Mucosa of descending colon (tissue), 3 donors: ENCODE measurements around the gene NUDT16L1. TPM values are rescaled to one million over a fixed set of nuclear protein-coding genes. Genes with fewer than 3 reads are reported as not detected.

ENCODE experiments used
- ATAC-seq: fragments of 200-7000 bp; cut with Tn5 transposase; one replicate; pipeline ENCODE4 v1.9.1; 2020; ENCODE audit warnings: mild to moderate bottlenecking, moderate library complexity
- DNase-seq, 3 donors: peaks; one replicate each; pipeline ENCODE4 v3.0.0-alpha.2; 2020
- H3K36me3 ChIP-seq: fragments of 200-600 bp; one replicate; pipeline ENCODE4 v1.8.0; 2021; ENCODE audit warnings: low read depth, mild to moderate bottlenecking
- H3K4me1 ChIP-seq: fragments of 200-600 bp; one replicate; pipeline ENCODE4 v1.8.0; 2021; ENCODE audit warnings: low read depth, mild to moderate bottlenecking
- H3K4me3 ChIP-seq: fragments of 200-600 bp; one replicate; pipeline ENCODE4 v1.8.0; 2021; ENCODE audit warnings: mild to moderate bottlenecking
- H3K9me3 ChIP-seq: fragments of 200-600 bp; one replicate; pipeline ENCODE4 v1.8.0; 2021; ENCODE audit warnings: mild to moderate bottlenecking
- intact Hi-C, 2 donors: fragments of 100-400 bp; cut with DNase I in 1 of 2; cut with micrococcal nuclease in 1 of 2; formaldehyde crosslinking; loops; one replicate each; pipeline versions ENCODE4 v1.11.0 to v1.11.1; 2022; cut with DNase I, micrococcal nuclease
- total RNA-seq, 3 donors: library from RNA; stranded (reverse); fragmentation: NEBNext Ultra II Directional in 2 of 3; extraction: Animal tissue kit (Norgen Biotek cat#: 25700) in 2 of 3; gene quantifications; one replicate each; pipeline versions ENCODE4 v1.2.1 to v1.2.4, GENCODE V29; 2021 to 2023
- TF ChIP-seq, protein P1 (sequence below): fragments of 200-600 bp; IDR thresholded peaks from one replicate; pipeline ENCODE4 v1.8.0; 2022; ENCODE audit warnings: antibody characterized with exemption, mild to moderate bottlenecking
- donor health status: DM: no; HTN: no; CAD: no; lungs with moderate emphysema.
- donor health status: DM: no; HTN: no; CAD: no.
- donor health status: DM: no; HTN: yes; CAD: no.

NUDT16L1 gene
- total RNA-seq, 3 donors from 2014 or later, result 28.3 to 47.8 (median 40.4) TPM

DNA sequence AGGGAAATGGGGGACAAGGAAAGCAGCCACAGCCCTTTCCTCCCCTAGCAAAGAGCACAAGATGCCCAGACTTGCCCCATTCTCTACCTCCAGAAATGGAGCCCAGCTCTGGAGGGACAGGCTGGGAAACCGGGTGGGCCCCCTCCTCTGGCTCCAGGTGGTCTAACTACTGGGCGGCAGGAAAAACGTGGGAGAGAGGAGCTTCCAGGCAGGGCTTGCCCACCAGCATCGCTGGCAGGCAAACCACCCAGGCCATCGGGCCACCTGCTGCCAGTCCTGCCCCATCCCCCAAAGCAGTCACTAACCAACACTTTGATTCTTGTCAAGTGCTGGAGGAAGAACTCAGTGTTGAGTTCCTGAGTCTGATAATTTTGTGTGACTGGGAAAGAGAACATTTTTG, 25.1 kb downstream of the NUDT16L1 start:
- Histone ChIP-seq H3K4me1 (no peaks in the 10 kb centered on the region), H3K36me3 (no peaks in the 10 kb centered on the region), H3K4me3 (no peak overlapping the region), H3K9me3 (no peaks in the 10 kb centered on the region)
- TF ChIP-seq, protein P1, sequence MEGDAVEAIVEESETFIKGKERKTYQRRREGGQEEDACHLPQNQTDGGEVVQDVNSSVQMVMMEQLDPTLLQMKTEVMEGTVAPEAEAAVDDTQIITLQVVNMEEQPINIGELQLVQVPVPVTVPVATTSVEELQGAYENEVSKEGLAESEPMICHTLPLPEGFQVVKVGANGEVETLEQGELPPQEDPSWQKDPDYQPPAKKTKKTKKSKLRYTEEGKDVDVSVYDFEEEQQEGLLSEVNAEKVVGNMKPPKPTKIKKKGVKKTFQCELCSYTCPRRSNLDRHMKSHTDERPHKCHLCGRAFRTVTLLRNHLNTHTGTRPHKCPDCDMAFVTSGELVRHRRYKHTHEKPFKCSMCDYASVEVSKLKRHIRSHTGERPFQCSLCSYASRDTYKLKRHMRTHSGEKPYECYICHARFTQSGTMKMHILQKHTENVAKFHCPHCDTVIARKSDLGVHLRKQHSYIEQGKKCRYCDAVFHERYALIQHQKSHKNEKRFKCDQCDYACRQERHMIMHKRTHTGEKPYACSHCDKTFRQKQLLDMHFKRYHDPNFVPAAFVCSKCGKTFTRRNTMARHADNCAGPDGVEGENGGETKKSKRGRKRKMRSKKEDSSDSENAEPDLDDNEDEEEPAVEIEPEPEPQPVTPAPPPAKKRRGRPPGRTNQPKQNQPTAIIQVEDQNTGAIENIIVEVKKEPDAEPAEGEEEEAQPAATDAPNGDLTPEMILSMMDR, result no peak
- intact Hi-C loops, result no loop called here
- DNase-seq, result peak in 1 of 3 donors; percentile 3
- no peak for ATAC-seq

DNA sequence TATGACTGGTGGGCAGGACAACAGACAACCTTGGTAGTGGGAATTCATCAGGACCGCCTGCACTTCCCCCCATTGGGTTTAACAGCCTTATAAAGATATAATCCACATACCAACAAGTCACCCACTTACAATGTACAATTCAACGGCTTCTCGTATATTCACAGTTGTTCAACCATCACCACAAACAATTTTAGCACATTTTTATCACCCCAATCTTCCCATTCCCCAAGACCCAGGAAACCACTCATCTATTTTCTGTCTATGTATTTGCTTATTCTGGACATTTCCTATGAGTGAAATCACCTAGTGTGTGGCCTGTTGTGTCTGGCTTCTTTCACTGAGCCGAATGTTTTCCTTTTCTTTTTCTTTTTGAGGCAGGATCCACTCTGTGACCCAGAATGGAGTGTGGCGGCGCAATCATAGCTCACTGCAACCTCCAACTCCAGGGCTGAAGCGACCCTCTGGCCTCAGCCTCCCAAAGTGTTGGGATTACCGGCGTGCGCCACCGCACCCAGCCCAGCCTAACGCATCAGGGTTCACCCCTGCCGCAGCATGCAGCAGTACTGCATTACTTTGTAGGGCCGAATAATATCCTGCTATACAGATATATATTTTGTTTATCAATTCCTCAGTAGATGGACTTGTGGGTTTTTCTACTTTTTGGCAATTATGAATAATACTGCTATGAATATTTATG, 29.9 kb downstream of the NUDT16L1 start:
- Histone ChIP-seq H3K9me3 (no peaks in the 10 kb centered on the region), H3K4me3 (no peak overlapping the region), H3K36me3 (no peaks in the 10 kb centered on the region), H3K4me1 (no peaks in the 10 kb centered on the region)
- DNase-seq (peak in 1 of 3 donors; percentile 22), ATAC-seq (no peak)
- TF ChIP-seq, protein P1, result no peak
- intact Hi-C loops, result no loop called here

DNA sequence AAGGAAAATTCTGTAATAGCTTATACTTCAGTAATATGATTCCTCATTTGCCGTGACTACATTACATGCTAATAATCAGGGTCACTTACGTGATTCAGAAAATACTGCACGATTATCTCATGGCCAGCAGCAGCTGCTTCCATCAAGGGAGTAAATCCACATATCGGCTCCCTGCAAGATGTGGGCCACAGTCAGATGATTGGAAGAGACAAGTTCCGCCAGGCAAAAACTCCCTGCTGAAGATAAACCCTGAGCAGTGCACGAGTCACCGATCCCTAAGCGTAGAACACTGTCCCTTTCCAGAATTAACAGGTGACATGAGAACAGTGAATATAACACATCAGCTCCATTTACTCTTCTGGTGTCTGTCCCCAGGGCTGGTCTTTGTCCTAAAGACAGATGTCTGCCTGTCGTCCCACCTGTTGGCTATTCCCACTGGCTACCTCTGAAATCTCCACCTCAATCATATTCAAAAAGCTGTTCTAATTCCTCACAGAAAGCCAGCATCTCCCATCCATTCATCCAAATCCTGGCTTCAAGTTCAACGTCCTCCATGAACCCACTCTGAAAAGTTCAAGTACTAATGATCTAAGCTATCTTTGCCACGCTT, 31.4 kb downstream of the NUDT16L1 start:
- Histone ChIP-seq H3K9me3 (no peaks in the 10 kb centered on the region), H3K4me1 (no peaks in the 10 kb centered on the region), H3K4me3 (no peak overlapping the region), H3K36me3 (no peaks in the 10 kb centered on the region)
- intact Hi-C loops, result no loop called here
- DNase-seq (peak in 1 of 3 donors; percentile 8), ATAC-seq (no peak)
- TF ChIP-seq, protein P1, result no peak

DNA sequence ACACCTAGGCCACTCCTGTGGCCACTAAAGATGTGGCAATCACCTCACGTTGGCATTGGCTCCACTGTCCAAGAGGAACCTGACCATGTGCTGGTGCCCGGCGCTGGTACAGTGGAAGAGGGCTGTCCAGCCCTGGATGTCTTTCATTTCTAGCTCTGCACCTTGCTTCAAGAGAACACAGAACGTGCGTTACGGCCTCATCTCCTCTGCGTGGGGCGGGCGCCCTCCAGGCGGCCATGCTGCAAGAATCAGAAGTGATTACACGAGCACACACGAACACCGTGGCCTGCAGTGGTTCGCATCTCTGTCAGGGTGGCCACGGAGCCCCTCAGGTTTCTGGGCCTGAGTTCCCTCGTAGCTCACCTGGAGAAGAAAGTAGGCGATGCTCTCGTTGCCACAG, 33.3 kb downstream of the NUDT16L1 start:
- DNase-seq (peak in 1 of 3 donors; percentile 31), ATAC-seq (no peak)
- intact Hi-C loops, result no loop called here
- Histone ChIP-seq H3K4me3 (no peak overlapping the region), H3K36me3 (no peaks in the 10 kb centered on the region), H3K9me3 (no peaks in the 10 kb centered on the region), H3K4me1 (no peaks in the 10 kb centered on the region)
- TF ChIP-seq, protein P1, result no peak

DNA sequence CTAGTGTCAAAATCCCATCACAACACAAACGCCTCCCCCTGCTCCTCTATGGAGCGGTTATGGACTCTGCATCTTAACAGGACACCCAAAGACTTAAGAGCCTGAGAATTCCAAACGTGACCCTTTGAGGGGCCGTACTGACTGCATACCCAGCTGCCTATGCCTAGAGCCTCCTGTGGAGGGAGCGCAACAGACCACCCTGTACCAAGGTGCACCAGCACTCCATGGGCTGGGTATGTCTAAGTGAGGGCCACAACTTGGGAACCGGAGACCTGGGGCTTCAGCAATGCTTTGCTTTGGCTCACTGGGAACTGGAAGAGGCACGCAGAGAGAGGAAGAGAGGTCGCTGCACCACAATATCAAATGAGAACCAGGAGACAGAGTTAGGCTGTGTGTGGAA, 35.3 kb downstream of the NUDT16L1 start:
- Histone ChIP-seq H3K36me3 (no peaks in the 10 kb centered on the region), H3K4me3 (no peak overlapping the region), H3K4me1 (peaks cover 6% of the 10 kb centered on the region), H3K9me3 (no peaks in the 10 kb centered on the region)
- ATAC-seq (no peak), DNase-seq (peak in 1 of 3 donors; percentile 29)
- intact Hi-C loops, result no loop called here
- TF ChIP-seq, protein P1, result no peak
